Hematopoietic multipotent progenitor cell treated with erythropoietin and hydrocortisone succinate and interleukin-3 and kit ligand, for 8 days (in vitro differentiated cells): ENCODE measurements around the gene H2BK1.
A peak's percentile ranks its signal among the peaks of the same experiment; 100 is the strongest.

Experiments used
- DNase-seq: peaks from one replicate; pipeline ENCODE4 v3.0.0-alpha.2; 2015

Gene H2BK1

DNA sequence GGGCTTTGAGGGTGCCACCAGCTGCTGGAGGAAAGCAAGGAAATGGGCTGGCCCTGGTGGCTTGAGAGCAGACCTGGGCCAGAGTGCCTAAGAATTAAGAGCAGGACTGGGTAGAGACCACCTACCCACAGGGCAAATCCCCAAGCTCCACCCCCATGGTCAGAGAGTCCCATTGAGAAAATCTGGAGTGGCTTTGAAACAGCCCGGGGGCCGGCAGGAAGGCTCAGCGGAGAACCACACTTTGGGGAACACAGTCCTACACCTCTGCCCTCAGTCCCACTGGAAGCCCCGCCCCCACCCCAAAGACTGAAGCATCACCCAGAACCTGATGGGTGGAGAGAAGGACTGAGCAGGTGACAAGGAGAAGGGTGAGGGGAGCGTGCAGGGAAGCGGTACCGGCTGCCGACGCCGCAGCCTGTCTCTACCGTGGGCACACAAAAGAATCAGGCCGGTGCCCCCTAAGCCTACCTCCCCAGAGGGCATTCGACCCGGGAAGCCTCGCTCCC is 34.6 kb upstream of the H2BK1 start:
- DNase-seq, result no peak

GRCh38 chr7:151244196-151244840 is 34.0 kb upstream of the H2BK1 start:
- DNase-seq, result peak; percentile 72

DNA sequence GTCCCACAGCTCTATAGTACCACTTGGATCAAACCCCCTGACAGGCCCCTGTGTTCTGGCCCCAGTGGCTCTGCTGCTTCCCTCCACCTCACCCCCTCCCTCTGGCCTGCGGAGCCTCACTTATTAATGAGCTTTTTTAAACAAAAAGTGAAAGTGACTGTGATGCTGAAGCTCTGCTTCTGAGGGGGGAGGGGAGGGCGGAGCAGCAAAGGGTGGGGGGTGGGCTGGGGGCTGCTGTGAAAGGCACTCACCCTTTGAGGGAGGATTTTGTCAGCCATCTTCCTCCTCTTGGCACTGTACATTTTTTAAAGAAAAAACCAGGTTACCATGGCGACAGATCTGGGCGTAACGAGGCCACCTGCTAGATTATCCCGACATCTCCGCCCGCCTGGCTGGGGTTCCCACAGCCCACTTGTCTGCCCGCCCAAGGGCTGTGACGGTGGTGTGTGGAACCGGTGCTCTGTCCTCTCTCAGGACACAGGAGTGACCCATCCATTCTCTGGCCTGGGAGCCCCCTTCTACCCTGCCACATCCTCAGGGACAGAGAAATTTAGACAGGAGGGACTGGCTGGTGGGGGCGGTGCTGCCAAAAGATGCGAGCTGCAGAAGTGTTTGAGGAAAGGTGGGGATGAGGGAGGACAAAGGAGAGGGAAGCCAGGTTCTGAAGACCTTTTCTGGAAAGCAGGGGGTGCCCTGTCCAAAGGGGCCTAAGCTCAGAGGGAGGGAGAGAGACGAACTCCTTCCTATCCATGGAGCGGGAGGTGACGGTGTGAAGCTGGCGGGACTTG is 33.3 kb upstream of the H2BK1 start:
- peak; percentile 66 for DNase-seq

DNA sequence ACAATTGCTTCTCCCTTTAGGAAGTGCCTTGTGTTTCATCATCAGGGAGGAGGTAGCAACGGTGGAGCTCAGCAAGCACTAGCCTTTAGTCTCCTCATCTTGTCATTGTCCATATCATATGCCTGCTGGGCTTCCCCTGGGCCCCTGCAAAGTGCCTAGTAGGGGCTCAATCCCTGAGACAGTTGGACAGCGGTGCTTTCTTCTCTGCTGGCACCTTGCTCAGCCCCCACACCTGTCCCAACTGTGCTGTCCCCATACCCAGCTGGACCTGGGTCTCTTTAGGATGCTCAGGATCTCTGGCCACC is 32.7 kb upstream of the H2BK1 start:
- DNase-seq, result no peak

- no peak for DNase-seq
Observed at GRCh38 chr7:151242159-151243044, 32.1 kb upstream of the H2BK1 start.

DNA sequence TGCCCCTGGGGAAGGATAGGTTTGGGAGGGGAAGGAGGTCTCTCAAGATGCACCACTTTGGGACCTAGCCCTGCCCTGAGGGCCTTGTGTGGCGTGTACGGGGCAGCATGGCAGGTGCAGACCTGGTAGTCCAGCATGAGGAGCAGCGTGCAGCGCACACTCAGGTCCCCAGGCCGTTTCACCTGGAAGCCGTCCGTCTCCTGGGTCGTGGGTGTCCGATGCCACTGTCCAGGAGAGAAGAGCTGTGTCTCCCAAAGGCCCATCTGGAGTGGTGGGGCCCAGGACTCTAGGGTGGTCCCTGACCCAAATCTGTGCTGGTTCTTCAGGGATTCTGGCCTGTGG is 31.4 kb upstream of the H2BK1 start:
- no peak for DNase-seq

DNA sequence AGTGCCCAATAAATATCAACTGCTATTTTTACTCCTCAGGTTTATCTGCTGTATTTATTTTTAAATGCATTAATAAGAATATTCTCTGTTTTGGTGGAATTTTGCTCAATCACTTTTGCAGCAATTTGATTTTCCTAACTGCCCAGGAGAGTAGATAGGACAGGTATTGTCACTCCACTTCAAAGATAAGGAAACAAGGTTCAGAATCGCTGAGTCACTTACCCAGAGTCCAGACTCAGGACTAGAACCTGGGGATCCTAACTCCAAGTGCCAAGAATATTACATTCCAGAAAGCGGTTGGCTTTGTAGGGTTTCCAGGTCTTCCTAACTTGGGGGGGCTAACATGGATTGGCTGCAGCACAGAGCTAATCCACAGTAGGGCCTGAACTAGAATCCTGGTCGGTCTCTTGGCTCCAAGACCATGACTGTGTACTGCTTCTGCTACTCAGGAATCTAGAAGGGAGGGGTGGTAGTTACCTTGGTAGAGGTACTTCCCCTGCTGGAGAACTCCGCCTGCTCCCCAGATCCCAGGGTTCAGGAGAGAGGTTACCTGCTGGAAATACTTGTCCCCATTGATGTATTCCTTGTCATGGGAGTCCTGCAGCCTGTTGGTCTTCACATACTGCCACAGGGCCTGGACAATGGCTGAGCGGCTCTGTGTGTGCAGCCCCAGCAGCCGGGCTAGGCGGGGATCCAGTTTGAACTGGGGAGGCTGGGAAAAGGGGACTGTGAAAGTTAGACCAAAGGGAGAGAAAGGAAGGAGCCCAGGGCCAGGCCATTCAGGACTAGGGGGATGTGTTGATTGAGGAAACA is 30.9 kb upstream of the H2BK1 start:
- DNase-seq, result no peak

GRCh38 chr7:151240536-151240935 is 30.2 kb upstream of the H2BK1 start:
- DNase-seq, result no peak

DNA sequence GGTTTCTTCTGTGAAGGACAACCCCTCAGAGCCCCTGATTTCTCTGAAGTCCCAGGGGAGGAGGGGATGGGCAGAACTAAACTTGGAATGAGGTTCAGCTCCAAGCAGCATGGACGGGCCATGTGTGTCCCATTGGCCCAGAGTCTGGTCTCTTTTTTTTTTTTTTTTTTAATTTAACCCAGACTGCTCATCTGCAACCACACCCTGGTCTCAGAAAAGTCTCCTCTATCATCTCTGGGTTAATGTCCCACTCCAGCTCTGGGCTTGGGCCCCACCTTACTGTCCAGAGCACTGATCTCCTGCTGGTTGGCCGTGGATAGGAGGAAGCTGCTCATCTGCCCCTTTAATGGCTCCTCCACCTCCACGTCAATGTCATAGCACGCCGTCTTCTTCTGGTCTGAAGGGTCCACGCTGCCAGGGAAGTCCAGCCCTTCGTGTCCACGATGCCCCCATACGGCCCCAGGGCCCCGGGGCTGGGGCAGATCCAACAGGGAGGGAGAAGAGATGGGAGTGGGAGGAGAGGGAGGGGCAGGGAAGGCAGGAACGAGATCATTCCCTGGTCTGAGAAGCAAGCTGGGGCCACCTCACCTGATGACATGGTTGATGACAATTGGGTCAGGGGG is 29.7 kb upstream of the H2BK1 start:
- DNase-seq, result no peak

GRCh38 chr7:151238924-151239836 is 28.9 kb upstream of the H2BK1 start:
- DNase-seq, result no peak

DNA sequence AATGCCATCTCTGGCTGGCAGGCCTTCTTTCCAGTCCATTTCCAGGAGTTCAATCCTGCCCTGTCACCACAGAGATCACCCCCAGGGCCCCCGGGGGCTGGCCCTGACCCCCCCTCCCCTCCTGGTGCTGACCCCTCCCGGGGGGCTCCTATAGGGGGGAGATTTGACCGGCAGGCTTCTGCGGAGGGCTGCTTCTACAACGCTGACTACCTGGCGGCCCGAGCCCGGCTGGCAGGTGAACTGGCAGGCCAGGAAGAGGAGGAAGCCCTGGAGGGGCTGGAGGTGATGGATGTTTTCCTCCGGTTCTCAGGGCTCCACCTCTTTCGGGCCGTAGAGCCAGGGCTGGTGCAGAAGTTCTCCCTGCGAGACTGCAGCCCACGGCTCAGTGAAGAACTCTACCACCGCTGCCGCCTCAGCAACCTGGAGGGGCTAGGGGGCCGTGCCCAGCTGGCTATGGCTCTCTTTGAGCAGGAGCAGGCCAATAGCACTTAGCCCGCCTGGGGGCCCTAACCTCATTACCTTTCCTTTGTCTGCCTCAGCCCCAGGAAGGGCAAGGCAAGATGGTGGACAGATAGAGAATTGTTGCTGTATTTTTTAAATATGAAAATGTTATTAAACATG is 28.0 kb upstream of the H2BK1 start:
- DNase-seq, result no peak

DNA sequence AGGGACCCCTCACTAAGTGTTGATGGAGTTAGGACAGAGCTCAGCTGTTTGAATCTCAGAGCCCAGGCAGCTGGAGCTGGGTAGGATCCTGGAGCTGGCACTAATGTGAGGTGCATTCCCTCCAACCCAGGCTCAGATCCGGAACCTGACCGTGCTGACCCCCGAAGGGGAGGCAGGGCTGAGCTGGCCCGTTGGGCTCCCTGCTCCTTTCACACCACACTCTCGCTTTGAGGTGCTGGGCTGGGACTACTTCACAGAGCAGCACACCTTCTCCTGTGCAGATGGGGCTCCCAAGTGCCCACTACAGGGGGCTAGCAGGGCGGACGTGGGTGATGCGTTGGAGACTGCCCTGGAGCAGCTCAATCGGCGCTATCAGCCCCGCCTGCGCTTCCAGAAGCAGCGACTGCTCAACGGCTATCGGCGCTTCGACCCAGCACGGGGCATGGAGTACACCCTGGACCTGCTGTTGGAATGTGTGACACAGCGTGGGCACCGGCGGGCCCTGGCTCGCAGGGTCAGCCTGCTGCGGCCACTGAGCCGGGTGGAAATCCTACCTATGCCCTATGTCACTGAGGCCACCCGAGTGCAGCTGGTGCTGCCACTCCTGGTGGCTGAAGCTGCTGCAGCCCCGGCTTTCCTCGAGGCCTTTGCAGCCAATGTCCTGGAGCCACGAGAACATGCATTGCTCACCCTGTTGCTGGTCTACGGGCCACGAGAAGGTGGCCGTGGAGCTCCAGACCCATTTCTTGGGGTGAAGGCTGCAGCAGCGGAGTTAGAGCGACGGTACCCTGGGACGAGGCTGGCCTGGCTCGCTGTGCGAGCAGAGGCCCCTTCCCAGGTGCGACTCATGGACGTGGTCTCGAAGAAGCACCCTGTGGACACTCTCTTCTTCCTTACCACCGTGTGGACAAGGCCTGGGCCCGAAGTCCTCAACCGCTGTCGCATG is 27.2 kb upstream of the H2BK1 start:
- no peak for DNase-seq

DNA sequence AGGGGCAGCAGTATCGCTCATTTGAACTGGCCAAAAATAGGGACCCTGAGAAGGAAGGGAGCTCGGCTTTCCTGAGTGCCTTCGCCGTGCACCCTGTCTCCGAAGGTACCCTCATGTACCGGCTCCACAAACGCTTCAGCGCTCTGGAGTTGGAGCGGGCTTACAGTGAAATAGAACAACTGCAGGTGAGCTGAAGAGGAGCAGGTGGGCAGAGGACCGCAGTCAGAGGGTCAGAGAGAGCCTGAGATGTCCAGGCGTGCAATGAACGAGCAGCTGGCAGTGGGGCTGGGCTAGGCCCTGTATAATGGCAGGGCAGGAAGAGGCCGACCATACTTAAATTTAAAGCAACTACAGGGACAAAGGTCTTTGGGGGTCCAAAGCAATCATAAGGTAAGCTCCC is 26.1 kb upstream of the H2BK1 start:
- DNase-seq, result no peak

DNA sequence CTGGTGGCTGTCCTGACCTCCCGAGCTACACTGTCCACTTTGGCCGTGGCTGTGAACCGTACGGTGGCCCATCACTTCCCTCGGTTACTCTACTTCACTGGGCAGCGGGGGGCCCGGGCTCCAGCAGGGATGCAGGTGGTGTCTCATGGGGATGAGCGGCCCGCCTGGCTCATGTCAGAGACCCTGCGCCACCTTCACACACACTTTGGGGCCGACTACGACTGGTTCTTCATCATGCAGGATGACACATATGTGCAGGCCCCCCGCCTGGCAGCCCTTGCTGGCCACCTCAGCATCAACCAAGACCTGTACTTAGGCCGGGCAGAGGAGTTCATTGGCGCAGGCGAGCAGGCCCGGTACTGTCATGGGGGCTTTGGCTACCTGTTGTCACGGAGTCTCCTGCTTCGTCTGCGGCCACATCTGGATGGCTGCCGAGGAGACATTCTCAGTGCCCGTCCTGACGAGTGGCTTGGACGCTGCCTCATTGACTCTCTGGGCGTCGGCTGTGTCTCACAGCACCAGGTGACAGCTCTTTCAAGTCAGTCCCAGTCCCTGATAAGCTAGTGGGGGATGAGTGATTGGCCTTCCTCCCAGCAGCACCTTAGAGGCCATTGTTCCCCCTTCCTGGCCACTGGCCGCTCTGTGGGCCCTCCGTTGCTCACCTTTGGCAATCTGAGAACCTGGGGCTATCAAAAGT is 25.0 kb upstream of the H2BK1 start:
- no peak for DNase-seq

GRCh38 chr7:151233804-151234203 is 23.5 kb upstream of the H2BK1 start:
- DNase-seq, result no peak

- DNase-seq, result peak; percentile 85
Observed at GRCh38 chr7:151232917-151233701, 22.8 kb upstream of the H2BK1 start.

GRCh38 chr7:151232091-151232916 is 22.0 kb upstream of the H2BK1 start, which contains the start of gene CHPF2:
TSS of gene CHPF2 (plus strand) at chr7:151232483. CDS start at chr7:151234012, 1,529 bp downstream.
- DNase-seq, result peak; percentile 90
